ENCODE results near the gene PDK2.

The PDK2 gene

GRCh38 chr17:50118076-50118827, 23.1 kb downstream of the PDK2 start:
- DNase-seq (ENCODE audit: low spot score) = no peak

DNA sequence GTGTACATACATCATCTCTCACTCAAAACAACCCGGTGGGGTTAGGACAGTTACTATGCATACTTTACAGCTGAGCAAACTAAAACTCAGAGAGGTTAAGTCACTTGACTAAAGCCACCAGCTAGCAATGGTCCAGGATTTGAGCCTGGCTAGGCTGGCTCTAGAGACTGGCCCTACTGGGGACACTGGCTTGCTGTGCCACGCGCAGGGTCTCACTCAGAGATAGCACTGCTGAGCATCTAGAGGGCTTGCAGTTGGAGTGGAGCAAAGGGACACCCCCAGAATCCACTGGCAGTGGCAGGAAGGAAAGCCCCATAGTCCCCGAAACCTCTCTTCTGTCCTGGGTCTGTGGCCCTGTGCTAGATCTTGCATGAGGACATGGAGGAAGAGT, 23.7 kb downstream of the PDK2 start:
- DNase-seq (ENCODE audit: low spot score) = no peak

GRCh38 chr17:50120475-50121253, 25.5 kb downstream of the PDK2 start:
- no peak for DNase-seq (ENCODE audit: low spot score)

DNA sequence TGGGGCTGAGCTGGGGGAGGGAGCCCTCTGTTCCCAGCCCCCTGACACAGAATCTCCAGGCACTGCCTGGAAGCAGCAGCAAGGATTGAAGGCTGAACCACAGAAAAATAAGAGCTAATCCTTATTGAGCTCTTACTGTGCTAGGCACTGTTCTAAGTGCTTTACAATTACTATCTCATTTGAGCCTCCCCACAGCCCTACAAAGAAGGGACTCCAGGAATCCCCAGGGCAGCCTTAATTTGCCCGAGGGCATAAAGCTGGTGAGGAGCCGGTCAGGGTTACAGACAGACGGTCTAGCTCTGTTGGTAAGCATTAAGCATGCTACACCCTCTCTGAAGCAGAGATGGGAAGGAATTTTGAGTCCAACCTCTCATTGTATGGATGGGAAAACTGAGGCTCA, 27.8 kb downstream of the PDK2 start:
- no peak for DNase-seq (ENCODE audit: low spot score)

- no peak for DNase-seq (ENCODE audit: low spot score)
These were observed 28.6 kb downstream of the PDK2 start for GRCh38 chr17:50123649-50124349.

- no peak for DNase-seq (ENCODE audit: low spot score)
These were observed 30.4 kb downstream of the PDK2 start for GRCh38 chr17:50125420-50125997.

GRCh38 chr17:50127697-50128361, 32.7 kb downstream of the PDK2 start:
- no peak for DNase-seq (ENCODE audit: low spot score)

GRCh38 chr17:50128441-50129352, 33.5 kb downstream of the PDK2 start:
- DNase-seq (ENCODE audit: low spot score) = peak; percentile 66

DNA sequence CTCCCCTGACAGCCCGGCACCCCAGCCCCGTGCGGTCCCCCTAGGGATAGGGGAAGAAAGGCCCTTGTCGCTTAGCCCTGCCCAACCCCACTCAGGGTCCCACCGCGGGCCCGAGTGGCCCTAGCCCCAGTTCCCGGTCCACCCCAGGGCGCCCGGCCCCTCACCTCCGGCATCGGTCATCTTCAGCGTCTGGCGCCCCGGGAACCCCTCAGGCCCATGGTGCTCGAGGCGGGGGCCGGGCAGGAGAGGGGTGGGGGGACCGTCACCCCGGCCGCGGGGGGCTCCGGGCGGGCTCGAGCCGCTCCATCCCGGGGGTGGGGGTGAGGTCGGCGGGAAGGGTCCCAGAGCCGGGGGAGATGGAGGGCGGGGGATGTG, 34.2 kb downstream of the PDK2 start:
- DNase-seq (ENCODE audit: low spot score) = no peak

DNA sequence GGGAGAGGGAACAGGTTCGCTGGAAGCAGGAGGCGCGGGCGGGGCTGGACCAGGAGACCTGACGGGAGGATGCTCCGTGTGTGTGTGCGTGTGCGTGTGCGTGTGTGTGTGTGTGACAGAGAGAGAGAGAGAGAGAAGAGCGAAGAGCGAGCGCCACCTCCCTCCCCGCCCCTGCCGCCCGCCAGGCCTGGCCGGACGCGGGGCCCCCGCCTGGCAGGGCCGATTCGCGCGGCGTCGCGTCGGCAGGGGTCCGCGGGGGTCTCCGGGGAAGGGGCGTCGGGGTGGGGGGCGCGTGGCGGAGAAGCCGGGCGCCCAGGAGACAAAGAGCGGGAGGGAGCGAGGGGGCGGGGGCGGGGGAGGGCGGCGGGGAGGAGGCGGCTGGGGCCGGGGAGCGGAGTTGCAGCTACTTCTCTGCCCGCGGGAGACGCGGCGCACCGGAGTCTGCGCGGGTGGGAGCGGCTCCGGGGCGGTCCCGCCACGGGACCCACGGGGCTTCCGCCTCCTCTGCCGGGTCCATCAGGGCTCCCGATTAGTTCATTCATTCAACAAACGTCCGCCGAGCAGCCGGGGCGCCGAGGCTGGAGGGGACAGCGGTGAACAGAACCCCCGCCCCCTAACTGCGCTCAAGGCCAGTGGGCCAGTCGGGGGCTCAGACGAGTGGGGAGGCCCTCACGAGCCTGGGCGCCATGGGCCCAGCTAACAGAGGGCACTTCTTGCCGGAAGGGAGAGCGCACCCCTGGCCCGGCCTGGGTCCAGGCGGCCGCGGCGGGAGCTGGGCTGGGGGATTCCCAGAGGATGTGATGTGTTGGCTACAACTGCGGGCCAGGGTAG, 34.8 kb downstream of the PDK2 start, which contains the start of gene SAMD14:
Gene SAMD14, minus strand, starts transcription at position 433 of the 831 bp plus-strand sequence. CDS start 5,201 bp downstream, outside the sequence.
- DNase-seq (ENCODE audit: low spot score) = peak; percentile 86

DNA sequence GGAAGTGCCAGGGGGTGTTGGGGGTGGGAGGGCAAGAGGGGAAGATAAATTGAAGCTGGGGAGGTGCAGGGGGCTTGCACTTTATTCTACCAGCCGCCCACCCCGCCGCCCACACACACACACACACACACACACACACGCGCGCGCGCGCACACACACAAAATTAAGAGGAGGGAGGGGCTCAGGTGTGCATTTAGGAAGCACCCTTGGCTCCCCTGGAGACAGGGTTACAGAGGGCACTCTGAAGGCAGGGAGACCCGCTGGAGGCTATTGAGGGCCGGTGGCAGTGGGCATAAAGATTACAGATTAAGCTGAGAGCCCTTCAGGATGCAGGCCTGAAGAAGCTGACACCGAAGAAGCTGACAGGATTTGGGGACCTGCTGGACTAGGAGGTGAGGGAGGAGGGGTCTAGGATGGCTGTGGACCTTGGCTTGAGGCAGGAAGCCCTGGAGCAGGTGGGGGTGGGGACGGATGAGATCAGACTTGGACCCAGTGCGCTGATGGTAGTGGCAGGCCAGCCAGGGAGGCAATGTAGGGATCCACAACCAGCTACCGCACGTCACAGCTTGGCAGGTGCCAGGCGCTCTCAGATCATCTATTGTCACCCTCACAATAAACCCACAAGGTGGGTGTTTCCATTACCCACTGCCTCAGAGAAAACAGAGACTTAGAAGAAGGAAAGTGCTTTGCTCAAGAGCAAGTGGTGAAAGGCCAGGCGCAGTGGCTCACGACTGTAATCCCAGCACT, 35.6 kb downstream of the PDK2 start:
- no peak for DNase-seq (ENCODE audit: low spot score)

GRCh38 chr17:50132104-50132794, 37.1 kb downstream of the PDK2 start:
- no peak for DNase-seq (ENCODE audit: low spot score)

DNA sequence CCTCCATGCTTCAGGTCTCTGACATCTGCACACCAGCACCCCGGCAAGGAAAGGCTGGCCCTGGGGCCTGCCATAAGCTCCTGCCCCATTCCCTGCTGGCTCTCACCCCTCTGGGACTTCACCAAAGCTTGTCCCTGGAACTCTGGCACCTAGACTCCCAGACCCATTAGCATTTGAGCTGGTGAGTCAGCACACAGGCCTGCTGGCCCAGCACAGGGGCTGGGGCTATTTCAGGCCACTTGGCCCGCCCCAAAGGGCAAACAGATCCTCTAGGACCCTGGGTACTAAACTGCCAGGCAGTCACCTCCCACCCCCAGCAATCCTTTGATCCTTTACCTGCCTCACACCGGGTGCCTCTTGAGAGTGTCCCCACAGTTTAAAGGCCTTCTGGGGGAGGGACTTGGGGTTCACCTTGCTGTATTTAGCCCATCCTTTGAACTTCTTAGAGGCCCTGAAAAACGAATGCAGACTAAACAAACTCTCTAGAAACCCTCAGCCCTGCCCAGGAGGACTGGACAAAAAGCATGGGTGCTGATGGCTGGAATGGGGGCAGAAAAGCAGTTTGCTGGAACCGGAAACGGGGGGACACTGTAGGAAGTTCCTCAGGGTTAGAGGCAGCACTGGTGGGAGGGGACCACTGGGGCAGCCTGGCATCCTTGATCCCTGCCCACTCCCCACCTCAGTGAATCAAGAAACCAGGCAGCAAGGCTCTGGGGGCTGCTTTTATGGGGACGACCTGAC, 38.0 kb downstream of the PDK2 start:
- DNase-seq (ENCODE audit: low spot score) = peak; percentile 92

DNA sequence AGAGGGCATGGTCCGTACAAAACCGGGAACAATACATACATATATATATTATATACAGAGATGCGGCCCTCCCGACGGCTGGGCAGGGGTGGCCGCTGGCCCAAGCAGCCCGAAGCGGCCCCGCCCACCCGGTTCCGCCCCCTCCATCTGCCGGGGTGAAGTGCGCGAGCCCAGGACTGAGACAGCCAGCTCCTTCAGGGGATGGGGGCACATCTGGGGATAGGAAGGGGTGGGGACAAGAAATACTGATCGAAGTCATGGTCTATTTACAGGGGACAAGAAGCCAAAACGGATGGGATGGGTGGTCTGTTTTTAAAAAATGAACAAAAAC, 38.6 kb downstream of the PDK2 start:
- no peak for DNase-seq (ENCODE audit: low spot score)

GRCh38 chr17:50134206-50135110, 39.3 kb downstream of the PDK2 start:
- DNase-seq (ENCODE audit: low spot score) = peak; percentile 60

DNA sequence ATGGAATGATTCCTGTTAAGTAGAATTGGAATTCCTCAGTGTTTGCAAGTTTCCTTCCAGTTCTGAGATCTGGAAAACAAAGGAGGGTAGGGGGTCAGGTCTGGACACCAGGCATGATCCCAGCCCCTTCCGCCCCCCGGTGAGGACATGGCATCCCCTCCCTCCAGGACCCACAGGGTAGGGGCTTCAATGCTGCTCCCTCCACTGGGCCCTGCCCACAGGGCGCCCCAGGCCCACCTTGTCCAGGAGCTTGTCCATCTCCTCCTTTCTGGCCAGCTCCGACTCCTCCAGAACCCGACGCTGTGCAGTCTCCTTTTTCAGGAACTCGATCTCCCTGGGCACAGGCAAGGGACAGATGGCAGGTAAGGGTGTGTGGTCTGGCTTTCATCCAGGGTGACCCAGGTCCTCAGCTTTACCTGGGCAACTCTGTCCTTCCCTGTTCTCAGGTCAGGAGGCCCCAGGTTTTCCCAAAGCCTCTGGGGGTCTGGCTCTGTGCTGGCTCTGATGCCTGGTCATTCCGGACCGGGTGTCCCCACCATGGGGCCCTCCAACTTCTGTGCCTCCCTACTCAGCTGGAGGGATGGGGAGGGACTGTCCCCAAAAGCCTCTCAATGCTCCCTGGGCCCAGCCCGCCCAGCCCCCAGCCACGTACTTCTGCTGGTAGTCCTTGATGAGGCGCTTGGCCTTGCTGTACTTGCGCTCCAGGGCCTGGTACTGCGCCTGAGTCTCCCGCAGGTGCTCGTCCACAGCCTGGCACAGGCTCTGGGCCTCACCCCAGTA, 40.4 kb downstream of the PDK2 start:
- DNase-seq (ENCODE audit: low spot score) = no peak

Data from hepatic stellate cell (primary cell).